OCI-LY7 (cell line): ENCODE data around the gene FAM117A. TPM values are rescaled to one million over a fixed set of nuclear protein-coding genes. Genes with fewer than 3 reads are reported as not detected.

ENCODE experiments used
- BruUV-seq: library from RNA; stranded (reverse); fragments of 400-500 nt; replicated peaks from 2 replicates; lab custom pipeline; 2021; lab: Mats Ljungman, UMichigan
- CTCF ChIA-PET: fragments of 300-600 bp; sonication (Branson Sonifier 250); formaldehyde crosslinking; loops from one replicate; lab custom pipeline; 2022; ENCODE audit warnings: antibody characterized with exemption; ENCODE audit not compliant: unreplicated experiment; lab: Charles Lee
- POLR2A ChIA-PET: fragments of 300-600 bp; sonication (Branson Sonifier 250); formaldehyde crosslinking; loops from one replicate; lab custom pipeline; 2022; ENCODE audit warnings: antibody characterized with exemption; lab: Charles Lee
- DNase-seq: peaks from one replicate; pipeline ENCODE4 v3.0.0-alpha.2; 2015; ENCODE audit warnings: low spot score
- H2AFZ ChIP-seq: fragments of 200-600 bp; sonication (generic), shearing (Covaris generic); 2 replicates; pipeline ENCODE4 v1.6.1; 2014; ENCODE audit warnings: mild to moderate bottlenecking, antibody characterized with exemption, low read length, moderate library complexity
- H3K27ac ChIP-seq: fragments of 200-600 bp; sonication (generic); 2 replicates; pipeline ENCODE4 v1.5.1; 2014; ENCODE audit warnings: mixed run types, low read depth, mild to moderate bottlenecking, moderate library complexity, low read length, inconsistent platforms; ENCODE audit not compliant: poor library complexity, severe bottlenecking
- H3K36me3 ChIP-seq: fragments of 200-600 bp; sonication (generic); 2 replicates; pipeline ENCODE4 v1.6.1; 2014; ENCODE audit warnings: mild to moderate bottlenecking, antibody characterized with exemption, low read length, moderate library complexity, mixed read lengths; ENCODE audit not compliant: insufficient read depth
- H3K4me1 ChIP-seq: fragments of 200-600 bp; sonication (generic); 2 replicates; pipeline ENCODE4 v1.5.1; 2014; ENCODE audit warnings: mild to moderate bottlenecking, low read length; ENCODE audit not compliant: insufficient read depth, poor library complexity, severe bottlenecking
- H3K4me2 ChIP-seq: fragments of 200-600 bp; sonication (generic); 2 replicates; pipeline ENCODE4 v1.6.1; 2014; ENCODE audit warnings: mild to moderate bottlenecking, low read length
- H3K4me3 ChIP-seq: fragments of 200-600 bp; sonication (generic); 2 replicates; pipeline ENCODE4 v1.5.1; 2014; ENCODE audit warnings: mild to moderate bottlenecking, low read depth, low read length; ENCODE audit not compliant: poor library complexity, severe bottlenecking
- H3K79me2 ChIP-seq: fragments of 200-600 bp; sonication (generic); 2 replicates; pipeline ENCODE4 v1.6.1; 2016; ENCODE audit warnings: low read depth, mild to moderate bottlenecking, low read length, moderate library complexity, mixed read lengths; ENCODE audit not compliant: insufficient read depth
- H3K9me2 ChIP-seq: fragments of 200-600 bp; sonication (generic); 2 replicates; pipeline ENCODE4 v1.6.1; 2016; ENCODE audit warnings: mild to moderate bottlenecking, low read length, mixed read lengths; ENCODE audit not compliant: insufficient read depth
- H3K9me3 ChIP-seq: fragments of 200-600 bp; sonication (generic); 2 replicates; pipeline ENCODE4 v1.6.1; 2014; ENCODE audit warnings: mild to moderate bottlenecking, mixed run types, low read length, mixed read lengths
- H4K20me1 ChIP-seq: fragments of 200-600 bp; sonication (generic); 2 replicates; pipeline ENCODE4 v1.6.1; 2014; ENCODE audit warnings: mild to moderate bottlenecking, antibody characterized with exemption, low read length, moderate library complexity, mixed read lengths; ENCODE audit not compliant: insufficient read depth
- CTCF ChIP-seq: fragments of 200-600 bp; sonication (generic); conservative IDR thresholded peaks from 2 replicates; pipeline ENCODE4 v1.5.1; 2014; ENCODE audit warnings: mild to moderate bottlenecking, antibody characterized with exemption, low read length, moderate library complexity, mixed read lengths
- EZH2phosphoT487 ChIP-seq: fragments of 200-600 bp; sonication (generic); IDR thresholded peaks from 2 replicates; pipeline ENCODE4 v1.6.1; 2018; ENCODE audit warnings: low read depth, borderline replicate concordance, mild to moderate bottlenecking, mixed run types, antibody characterized with exemption, low read length, moderate library complexity, mixed read lengths
- intact Hi-C: fragments of 100-400 bp; cut with micrococcal nuclease; formaldehyde crosslinking; loops from one replicate; pipeline ENCODE4 v1.10.0; 2022; ENCODE audit not compliant: unreplicated experiment
- total RNA-seq, 2 experiments: library from RNA; depleted of rRNA in 1 of 2; stranded (reverse); fragments of >200 nt in 1 of 2; shearing (Covaris generic) in 1 of 2; gene quantifications; 2 replicates each; pipeline ENCODE4 v1.2.3, GENCODE V29; 2014 to 2022

The FAM117A gene
- total RNA-seq, 2 experiments from 2014 or later = 40.4 to 44.3 TPM

GRCh38 chr17:49787884-49788477 lies 24.1 kb upstream of the FAM117A start:
- POLR2A ChIA-PET = interaction anchor here (0.6 to 1.4 kb wide), 9 partner anchors 10 to 111 kb away, joined by 3 to 10 read pairs (median 3); partner anchors contain the start of genes FAM117A and SLC35B1
- no peaks in the 10 kb centered on the region for H3K9me2 ChIP-seq
- peak overlapping the region; percentile 88 for H3K4me3 ChIP-seq
- no peak for DNase-seq
- BruUV-seq = TSS peak; percentile 82
- no peaks in the 10 kb centered on the region for H3K9me3 ChIP-seq
- peaks cover 36% of the 10 kb centered on the region for H3K36me3 ChIP-seq
- H2AFZ ChIP-seq = peak overlapping the region; percentile 83
- H3K4me1 ChIP-seq = peaks cover 25% of the 10 kb centered on the region
- H3K27ac ChIP-seq = peak overlapping the region; percentile 86
- CTCF ChIA-PET = interaction anchor here (1.2 kb wide), 1 partner anchor 29 kb away, joined by 3 read pairs; no protein-coding TSS in a partner anchor
- H4K20me1 ChIP-seq = peaks cover 21% of the 10 kb centered on the region
- H3K4me2 ChIP-seq = peak overlapping the region; percentile 78
- intact Hi-C loops = loop anchor here (1.0 to 2.0 kb wide), 3 partner anchors 23 to 80 kb away; partner anchors contain the start of gene FAM117A
- H3K79me2 ChIP-seq = peaks cover 39% of the 10 kb centered on the region
- TF ChIP-seq CTCF (no peak; the same call in 1 of the 2 replicates), EZH2phosphoT487 (no peak)

- H2AFZ ChIP-seq = no peak overlapping the region
- H3K4me1 ChIP-seq = peaks cover 15% of the 10 kb centered on the region
- ChIA-PET POLR2A (interaction anchor here (0.6 to 1.2 kb wide), 2 partner anchors 21 to 443 kb away, joined by 3 to 4 read pairs; partner anchors contain the start of gene FAM117A), CTCF (no interaction called here)
- H3K79me2 ChIP-seq = peaks cover 5% of the 10 kb centered on the region
- intact Hi-C loops = no loop called here
- no peak for TF ChIP-seq EZH2phosphoT487
- no peak for TF ChIP-seq CTCF
- no peak overlapping the region for H3K4me3 ChIP-seq
- H3K9me2 ChIP-seq = no peaks in the 10 kb centered on the region
- no peak for DNase-seq
- H3K4me2 ChIP-seq = no peak overlapping the region
- H3K9me3 ChIP-seq = no peaks in the 10 kb centered on the region
- peaks cover 3% of the 10 kb centered on the region; the same call in 1 of the 2 replicates for H3K36me3 ChIP-seq
- no peak overlapping the region for H3K27ac ChIP-seq
- no TSS peak for BruUV-seq
- peaks cover 4% of the 10 kb centered on the region for H4K20me1 ChIP-seq
These were observed 20.7 kb upstream of the FAM117A start for GRCh38 chr17:49784636-49785035.

- no peak overlapping the region for H2AFZ ChIP-seq
- ChIA-PET POLR2A (interaction anchor here (1.9 kb wide), 1 partner anchor 20 kb away, joined by 6 read pairs; the partner anchor contains the start of gene FAM117A), CTCF (no interaction called here)
- no peak overlapping the region for H3K4me2 ChIP-seq
- H3K27ac ChIP-seq = no peak overlapping the region
- no peaks in the 10 kb centered on the region for H3K9me3 ChIP-seq
- no peaks in the 10 kb centered on the region for H3K9me2 ChIP-seq
- no peaks in the 10 kb centered on the region for H4K20me1 ChIP-seq
- H3K36me3 ChIP-seq = no peaks in the 10 kb centered on the region
- peaks cover 10% of the 10 kb centered on the region for H3K4me1 ChIP-seq
- no peaks in the 10 kb centered on the region for H3K79me2 ChIP-seq
- intact Hi-C loops = no loop called here
- no peak for DNase-seq
- no peak for TF ChIP-seq EZH2phosphoT487
- no peak for TF ChIP-seq CTCF
- no TSS peak for BruUV-seq
- no peak overlapping the region for H3K4me3 ChIP-seq
These were observed 19.9 kb upstream of the FAM117A start for GRCh38 chr17:49783791-49784190.
